Activated gamma-delta T cell (primary cell): ENCODE results near the gene MYO5B.
"Not testable (repeated sequence)": the region's sequence is repeated elsewhere in the genome, so short reads cannot be mapped to it uniquely, and the experiment has no call there.

Source experiments
- DNase-seq: peaks from one replicate; lab custom pipeline; 2025; lab: John Stamatoyannopoulos, UW

MYO5B gene

GRCh38 chr18:50099725-50100407, 95.1 kb downstream of the MYO5B start:
- DNase-seq, result no peak

- no peak for DNase-seq
Measured at GRCh38 chr18:50097702-50098101, 97.2 kb downstream of the MYO5B start.

GRCh38 chr18:50096766-50097435, 98.0 kb downstream of the MYO5B start:
- no peak for DNase-seq

- not testable (repeated sequence) for DNase-seq
Measured at GRCh38 chr18:50094786-50095185, 100.2 kb downstream of the MYO5B start.

- DNase-seq, result no peak
Measured at GRCh38 chr18:50094221-50094773, 100.7 kb downstream of the MYO5B start.

- DNase-seq, result no peak
Measured at GRCh38 chr18:50093366-50094064, 101.4 kb downstream of the MYO5B start.

- no peak for DNase-seq
Measured at GRCh38 chr18:50092245-50092805, 102.6 kb downstream of the MYO5B start.

GRCh38 chr18:50091509-50092244, 103.3 kb downstream of the MYO5B start:
- DNase-seq, result no peak

GRCh38 chr18:50090370-50091312, 104.3 kb downstream of the MYO5B start:
- no peak for DNase-seq

- no peak for DNase-seq
Measured at GRCh38 chr18:50089702-50090101, 105.2 kb downstream of the MYO5B start.

GRCh38 chr18:50083708-50084107, 111.2 kb downstream of the MYO5B start:
- DNase-seq, result no peak

- no peak for DNase-seq
Measured at GRCh38 chr18:50080932-50081560, 113.9 kb downstream of the MYO5B start.

GRCh38 chr18:50080316-50080715, 114.6 kb downstream of the MYO5B start:
- no peak for DNase-seq

- DNase-seq, result no peak
Measured at GRCh38 chr18:50079571-50080295, 115.2 kb downstream of the MYO5B start.

- no peak for DNase-seq
Measured at GRCh38 chr18:50076277-50076676, 118.7 kb downstream of the MYO5B start.

GRCh38 chr18:50075772-50076171, 119.2 kb downstream of the MYO5B start:
- DNase-seq, result no peak

- DNase-seq, result no peak
Measured at GRCh38 chr18:50074404-50074803, 120.5 kb downstream of the MYO5B start.

- no peak for DNase-seq
Measured at GRCh38 chr18:50073319-50073718, 121.6 kb downstream of the MYO5B start.

- DNase-seq, result no peak
Measured at GRCh38 chr18:50072146-50072545, 122.8 kb downstream of the MYO5B start.
